HG03432 (cell line): ENCODE data around the gene SLC16A10.
"Not testable (repeated sequence)": the region's sequence is repeated elsewhere in the genome, so short reads cannot be mapped to it uniquely, and the experiment has no call there.

Source experiments
- ATAC-seq: cut with Tn5 transposase; IDR thresholded peaks from one replicate; pipeline ENCODE4 v1.9.1; 2021; ENCODE audit warnings: mild to moderate bottlenecking, moderate library complexity; ENCODE audit not compliant: unreplicated experiment

The SLC16A10 gene

GRCh38 chr6:111080698-111081097 lies 6.6 kb upstream of the SLC16A10 start:
- ATAC-seq, result no peak

- no peak for ATAC-seq
Measured at GRCh38 chr6:111086685-111087084, 618 bp upstream of the SLC16A10 start.

GRCh38 chr6:111087871-111088667 lies 766 bp downstream of the SLC16A10 start:
- peak; percentile 15 for ATAC-seq

- ATAC-seq, result no peak
Measured at GRCh38 chr6:111088668-111089003, 1.3 kb downstream of the SLC16A10 start.

- no peak for ATAC-seq
Measured at GRCh38 chr6:111090766-111091165, 3.5 kb downstream of the SLC16A10 start.

GRCh38 chr6:111091987-111092386 lies 4.7 kb downstream of the SLC16A10 start:
- no peak for ATAC-seq

- ATAC-seq, result not testable (repeated sequence)
Measured at GRCh38 chr6:111095488-111095887, 8.2 kb downstream of the SLC16A10 start.

GRCh38 chr6:111096246-111096645 lies 8.9 kb downstream of the SLC16A10 start:
- ATAC-seq, result no peak

GRCh38 chr6:111098597-111098996 lies 11.3 kb downstream of the SLC16A10 start:
- no peak for ATAC-seq

- no peak for ATAC-seq
Measured at GRCh38 chr6:111101987-111102386, 14.7 kb downstream of the SLC16A10 start.

GRCh38 chr6:111105578-111105977 lies 18.3 kb downstream of the SLC16A10 start:
- no peak for ATAC-seq

- no peak for ATAC-seq
Measured at GRCh38 chr6:111107589-111107988, 20.3 kb downstream of the SLC16A10 start.

- no peak for ATAC-seq
Measured at GRCh38 chr6:111110036-111110435, 22.7 kb downstream of the SLC16A10 start.

GRCh38 chr6:111113336-111114086 lies 26.2 kb downstream of the SLC16A10 start:
- peak; percentile 66 for ATAC-seq

GRCh38 chr6:111114087-111114443 lies 26.8 kb downstream of the SLC16A10 start:
- peak; percentile 9 for ATAC-seq

GRCh38 chr6:111114482-111114881 lies 27.2 kb downstream of the SLC16A10 start:
- ATAC-seq, result no peak

GRCh38 chr6:111118826-111119225 lies 31.5 kb downstream of the SLC16A10 start:
- ATAC-seq, result no peak

- ATAC-seq, result no peak
Measured at GRCh38 chr6:111119571-111120329, 32.4 kb downstream of the SLC16A10 start.

GRCh38 chr6:111121789-111122350 lies 34.6 kb downstream of the SLC16A10 start:
- no peak for ATAC-seq

GRCh38 chr6:111122458-111123286 lies 35.4 kb downstream of the SLC16A10 start:
- peak; percentile 53 for ATAC-seq
